SKM-1 treated with dmso at 0.1 percent for 144 hours (cell line): Measurements from ENCODE around the gene DEFB129.
"Not testable (repeated sequence)": the region's sequence is repeated elsewhere in the genome, so short reads cannot be mapped to it uniquely, and the experiment has no call there.

Source experiments
- DNase-seq: peaks from one replicate; lab custom pipeline; 2025; ENCODE audit not compliant: unreplicated experiment; lab: John Stamatoyannopoulos, UW

Gene DEFB129

GRCh38 chr20:252801-253200 is 25.7 kb downstream of the DEFB129 start:
- no peak for DNase-seq

GRCh38 chr20:253447-253846 is 26.4 kb downstream of the DEFB129 start:
- not testable (repeated sequence) for DNase-seq

- DNase-seq = no peak
These were observed 30.4 kb downstream of the DEFB129 start, which contains the start of gene DEFB132 for GRCh38 chr20:257419-257818. Gene DEFB132 (plus strand): TSS chr20:257724. CDS start chr20:257779, 55 bp downstream.

- DNase-seq = no peak
These were observed 31.3 kb downstream of the DEFB129 start for GRCh38 chr20:258269-258858.

- DNase-seq = no peak
These were observed 31.9 kb downstream of the DEFB129 start for GRCh38 chr20:258963-259362.

GRCh38 chr20:259981-260380 is 32.9 kb downstream of the DEFB129 start:
- DNase-seq = no peak

GRCh38 chr20:263701-264100 is 36.6 kb downstream of the DEFB129 start:
- no peak for DNase-seq

GRCh38 chr20:266596-267562 is 39.8 kb downstream of the DEFB129 start:
- DNase-seq = peak; percentile 54

GRCh38 chr20:270517-270916 is 43.5 kb downstream of the DEFB129 start:
- no peak for DNase-seq

GRCh38 chr20:271069-271468 is 44.0 kb downstream of the DEFB129 start:
- no peak for DNase-seq

GRCh38 chr20:271528-271927 is 44.5 kb downstream of the DEFB129 start:
- DNase-seq = no peak

GRCh38 chr20:272718-273117 is 45.7 kb downstream of the DEFB129 start:
- no peak for DNase-seq

- no peak for DNase-seq
These were observed 46.8 kb downstream of the DEFB129 start for GRCh38 chr20:273884-274283.

- no peak for DNase-seq
These were observed 48.7 kb downstream of the DEFB129 start for GRCh38 chr20:275791-276190.

- DNase-seq = no peak
These were observed 49.8 kb downstream of the DEFB129 start for GRCh38 chr20:276620-277495.

GRCh38 chr20:277496-277781 is 50.4 kb downstream of the DEFB129 start:
- DNase-seq = no peak

GRCh38 chr20:278181-278580 is 51.1 kb downstream of the DEFB129 start:
- no peak for DNase-seq

GRCh38 chr20:278607-279571 is 51.8 kb downstream of the DEFB129 start:
- no peak for DNase-seq
